Lower leg skin (tissue), 4 donors: ENCODE measurements around the gene EIPR1. TPM values are rescaled to one million over a fixed set of nuclear protein-coding genes. Genes with fewer than 3 reads are reported as not detected.

ENCODE experiments used
- DNase-seq, 2 donors: peaks; one replicate each; pipeline ENCODE4 v3.0.0-alpha.2; 2019; ENCODE audit warnings: low spot score in 2 of 2
- H3K4me3 ChIP-seq: fragments of 200-600 bp; sonication (generic); 2 replicates; pipeline ENCODE4 v1.5.1; 2017; ENCODE audit warnings: mild to moderate bottlenecking, low read depth; ENCODE audit not compliant: poor library complexity, severe bottlenecking
- POLR2A ChIP-seq, 2 donors: fragments of 450-650 bp; IDR thresholded peaks; one replicate each; pipeline ENCODE4 v1.6.1; 2016 to 2017; ENCODE audit warnings: antibody characterized with exemption in 2 of 2, mild to moderate bottlenecking in 1 of 2, moderate library complexity in 1 of 2
- WGBS, 2 donors: methylation state at CpG; one replicate each; pipeline ENCODE4 v1.1.5; 2018; 5-methylcytosine and 5-hydroxymethylcytosine counted together
- intact Hi-C: fragments of 100-400 bp; cut with DNase I; formaldehyde crosslinking; loops from one replicate; pipeline ENCODE4 v1.15.0; 2023; ENCODE audit warnings: low total_unique reads
- total RNA-seq, 4 donors: library from RNA; depleted of rRNA; stranded (reverse); fragments of >200 nt; gene quantifications; one replicate each; pipeline ENCODE4 v1.1.0, GENCODE V29; 2016
- TF ChIP-seq, protein P1 (sequence below), 3 donors: fragments of 450-650 bp; IDR thresholded peaks; one replicate each; pipeline ENCODE4 v1.5.1; 2016; ENCODE audit warnings: antibody characterized with exemption in 3 of 3, mild to moderate bottlenecking in 3 of 3, moderate library complexity in 2 of 3

Gene EIPR1
- total RNA-seq, 4 donors from 2014 or later: 11.8 to 44.7 (median 26.9) TPM

DNA sequence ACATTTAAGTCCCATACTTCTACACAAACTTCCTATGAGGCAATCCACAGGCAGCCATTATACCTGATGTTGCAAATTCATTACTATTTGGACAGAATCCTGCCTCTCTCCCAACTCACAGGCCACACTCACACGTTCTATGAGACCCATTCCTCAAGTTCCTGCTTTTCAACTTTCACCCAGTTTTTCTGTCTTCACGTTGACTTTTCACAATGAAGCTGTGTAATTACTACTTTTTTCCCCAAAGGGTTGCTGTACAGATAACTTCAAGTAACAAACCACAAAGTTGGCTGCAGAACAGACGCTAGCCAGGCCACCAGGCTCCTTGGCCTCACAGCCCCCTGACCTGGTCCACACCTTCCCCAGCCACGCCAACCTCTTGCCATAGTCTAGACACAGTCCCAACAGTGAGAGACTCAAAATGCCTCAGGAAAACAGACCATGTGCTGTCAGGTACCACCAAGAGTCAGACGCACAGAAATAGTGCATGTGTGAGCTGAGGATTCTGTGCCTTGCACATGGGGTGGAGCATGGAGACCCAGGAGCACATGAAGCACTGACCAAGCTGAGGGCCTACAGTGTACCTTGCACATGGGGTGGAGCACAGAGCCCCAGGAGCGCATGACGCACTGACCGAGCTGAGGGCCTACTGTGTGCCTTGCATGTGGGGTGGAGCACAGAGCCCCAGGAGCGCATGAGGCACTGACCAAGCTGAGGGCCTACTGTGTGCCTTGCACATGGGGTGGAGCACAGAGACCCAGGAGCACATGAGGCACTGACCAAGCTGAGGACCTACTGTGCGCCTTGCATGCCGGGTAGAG lies 61.0 kb downstream of the EIPR1 start:
- intact Hi-C loops: no loop called here
- H3K4me3 ChIP-seq: no peak overlapping the region
- no peak for TF ChIP-seq POLR2A (IDR thresholded peaks at IDR 0.05)
- TF ChIP-seq, protein P1, sequence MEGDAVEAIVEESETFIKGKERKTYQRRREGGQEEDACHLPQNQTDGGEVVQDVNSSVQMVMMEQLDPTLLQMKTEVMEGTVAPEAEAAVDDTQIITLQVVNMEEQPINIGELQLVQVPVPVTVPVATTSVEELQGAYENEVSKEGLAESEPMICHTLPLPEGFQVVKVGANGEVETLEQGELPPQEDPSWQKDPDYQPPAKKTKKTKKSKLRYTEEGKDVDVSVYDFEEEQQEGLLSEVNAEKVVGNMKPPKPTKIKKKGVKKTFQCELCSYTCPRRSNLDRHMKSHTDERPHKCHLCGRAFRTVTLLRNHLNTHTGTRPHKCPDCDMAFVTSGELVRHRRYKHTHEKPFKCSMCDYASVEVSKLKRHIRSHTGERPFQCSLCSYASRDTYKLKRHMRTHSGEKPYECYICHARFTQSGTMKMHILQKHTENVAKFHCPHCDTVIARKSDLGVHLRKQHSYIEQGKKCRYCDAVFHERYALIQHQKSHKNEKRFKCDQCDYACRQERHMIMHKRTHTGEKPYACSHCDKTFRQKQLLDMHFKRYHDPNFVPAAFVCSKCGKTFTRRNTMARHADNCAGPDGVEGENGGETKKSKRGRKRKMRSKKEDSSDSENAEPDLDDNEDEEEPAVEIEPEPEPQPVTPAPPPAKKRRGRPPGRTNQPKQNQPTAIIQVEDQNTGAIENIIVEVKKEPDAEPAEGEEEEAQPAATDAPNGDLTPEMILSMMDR (IDR thresholded peaks at IDR 0.05): no peak
- 92 to 96% methylated on average over 11 of the region's 11 CpGs for WGBS, 2 donors
- no peak for DNase-seq

DNA sequence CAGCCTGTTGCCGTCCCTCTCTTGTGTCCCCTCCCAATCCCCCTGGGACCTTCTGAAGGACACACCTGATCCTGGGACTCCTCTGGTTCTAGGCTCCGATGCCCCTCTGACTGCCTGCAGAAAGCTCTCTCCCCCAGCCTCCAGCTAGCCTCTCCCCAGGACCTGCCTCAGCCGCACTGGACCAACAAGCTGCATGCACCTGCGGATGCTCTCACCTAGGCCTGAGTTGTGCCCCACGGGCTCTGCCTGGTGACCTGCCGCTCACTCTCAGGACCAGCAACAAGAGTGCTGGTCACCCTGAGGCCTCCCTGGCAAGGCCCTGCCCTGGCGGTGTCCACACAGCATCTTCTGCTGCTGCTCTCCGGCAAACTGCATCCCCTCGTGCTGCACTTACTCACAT lies 63.0 kb downstream of the EIPR1 start:
- intact Hi-C loops: no loop called here
- no peak for DNase-seq
- H3K4me3 ChIP-seq: no peak overlapping the region
- TF ChIP-seq, protein P1 (IDR thresholded peaks at IDR 0.05): no peak
- TF ChIP-seq POLR2A (IDR thresholded peaks at IDR 0.05): no peak
- WGBS, 2 donors: 88 to 91% methylated on average over 8 to 9 of the region's 9 CpGs

DNA sequence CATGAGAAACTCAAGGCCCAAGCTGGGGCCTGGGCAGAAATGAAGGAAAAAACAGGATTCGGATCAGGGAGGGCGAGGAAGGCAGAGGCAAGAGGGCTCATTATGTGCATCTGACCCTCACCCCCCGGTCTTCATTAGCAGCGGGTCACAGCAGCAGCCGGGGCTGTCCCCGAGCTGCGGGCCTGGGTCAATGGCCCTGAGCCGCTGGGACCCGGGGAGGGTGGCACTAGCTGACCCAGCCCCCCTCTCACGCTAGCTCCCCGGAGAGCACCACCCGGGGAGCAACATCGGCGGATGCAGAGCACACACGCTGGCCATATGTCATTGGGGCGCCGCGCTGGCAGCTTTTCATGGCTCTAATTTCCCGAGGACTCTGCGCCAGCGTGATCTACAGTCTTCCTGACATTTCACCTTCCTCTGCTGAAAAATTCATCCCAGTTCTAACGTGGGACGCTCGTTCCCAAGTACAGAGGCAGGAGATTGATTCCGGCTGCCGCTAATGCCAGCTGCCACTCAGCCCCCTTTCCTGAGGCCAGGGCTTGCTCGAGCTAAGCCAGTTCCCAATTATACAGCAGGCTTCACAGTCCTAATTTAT lies 63.7 kb downstream of the EIPR1 start:
- WGBS, 2 donors: 61 to 66% methylated on average over 26 to 27 of the region's 27 CpGs
- intact Hi-C loops: no loop called here
- TF ChIP-seq, protein P1 (IDR thresholded peaks at IDR 0.05): no peak
- no peak for TF ChIP-seq POLR2A (IDR thresholded peaks at IDR 0.05)
- H3K4me3 ChIP-seq: no peak overlapping the region
- DNase-seq: no peak

DNA sequence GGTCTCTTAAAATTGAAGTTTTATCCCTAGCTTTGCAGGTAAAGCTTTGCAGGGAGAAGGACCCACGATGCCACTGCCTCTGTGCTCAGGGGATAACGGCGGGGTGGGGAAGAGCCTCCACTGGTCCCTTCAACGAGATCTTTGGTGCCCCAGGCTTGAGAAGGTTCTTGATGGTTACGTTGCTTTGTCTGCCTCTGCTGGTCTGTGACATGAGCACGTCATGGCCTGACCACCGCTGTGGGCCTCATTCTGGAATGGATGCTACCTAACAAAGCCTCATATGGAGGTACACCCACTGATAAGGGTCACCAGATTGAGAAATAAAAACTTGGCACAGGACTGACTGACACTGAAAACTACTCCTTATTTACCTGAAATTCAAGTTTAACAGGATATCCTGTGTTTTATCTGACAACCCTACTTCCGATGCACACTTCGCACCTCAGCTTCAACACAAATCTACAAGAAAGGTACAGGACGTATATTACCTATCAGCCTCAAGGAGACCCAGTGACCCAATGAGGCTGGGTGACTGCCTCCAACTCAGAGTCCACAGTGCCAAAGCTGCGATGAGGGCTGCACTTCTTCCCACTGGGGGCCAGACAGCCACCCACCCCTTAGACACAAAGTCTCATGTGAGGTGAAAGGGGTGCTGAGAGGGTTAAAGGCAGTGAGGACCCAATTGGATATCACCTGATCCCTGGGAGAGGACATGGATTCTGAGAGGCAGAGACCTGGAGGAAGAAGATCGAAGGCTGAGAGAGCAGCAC lies 64.9 kb downstream of the EIPR1 start:
- TF ChIP-seq, protein P1 (IDR thresholded peaks at IDR 0.05): no peak
- no peak for TF ChIP-seq POLR2A (IDR thresholded peaks at IDR 0.05)
- H3K4me3 ChIP-seq: no peak overlapping the region
- intact Hi-C loops: no loop called here
- no peak for DNase-seq
- WGBS, 2 donors: 88% methylated on average over 12 of the region's 12 CpGs

DNA sequence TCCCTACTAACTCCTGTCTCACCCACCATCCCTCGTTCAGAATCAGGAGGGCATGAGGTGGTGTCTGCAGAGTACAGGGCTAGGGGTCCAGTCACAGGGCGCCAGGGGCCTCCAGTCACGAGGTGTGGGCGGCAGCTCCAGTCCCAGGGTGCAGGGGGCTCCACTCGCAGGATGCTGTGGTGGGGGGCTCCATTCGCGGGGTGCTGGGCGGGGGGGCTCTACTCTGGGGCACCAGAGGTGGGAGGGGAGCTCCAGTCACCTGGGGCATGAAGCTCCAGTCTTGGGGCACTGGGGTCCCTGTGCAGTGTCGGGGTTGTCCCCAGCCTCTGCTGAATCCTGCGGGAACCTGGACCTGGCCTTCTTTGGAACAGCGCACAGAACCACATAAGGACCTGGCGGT lies 66.0 kb downstream of the EIPR1 start:
- 89 to 95% methylated on average over 10 of the region's 12 CpGs for WGBS, 2 donors
- no peak for DNase-seq
- intact Hi-C loops: no loop called here
- no peak overlapping the region for H3K4me3 ChIP-seq
- TF ChIP-seq, protein P1 (IDR thresholded peaks at IDR 0.05): no peak
- TF ChIP-seq POLR2A (IDR thresholded peaks at IDR 0.05): no peak
